NCI-H510A treated with DMSO at 0.1 percent for 48 hours (cell line): ENCODE results near the gene PIGO.

Experiments
- DNase-seq: peaks from one replicate; lab custom pipeline; 2025; lab: John Stamatoyannopoulos, UW

PIGO gene

DNA sequence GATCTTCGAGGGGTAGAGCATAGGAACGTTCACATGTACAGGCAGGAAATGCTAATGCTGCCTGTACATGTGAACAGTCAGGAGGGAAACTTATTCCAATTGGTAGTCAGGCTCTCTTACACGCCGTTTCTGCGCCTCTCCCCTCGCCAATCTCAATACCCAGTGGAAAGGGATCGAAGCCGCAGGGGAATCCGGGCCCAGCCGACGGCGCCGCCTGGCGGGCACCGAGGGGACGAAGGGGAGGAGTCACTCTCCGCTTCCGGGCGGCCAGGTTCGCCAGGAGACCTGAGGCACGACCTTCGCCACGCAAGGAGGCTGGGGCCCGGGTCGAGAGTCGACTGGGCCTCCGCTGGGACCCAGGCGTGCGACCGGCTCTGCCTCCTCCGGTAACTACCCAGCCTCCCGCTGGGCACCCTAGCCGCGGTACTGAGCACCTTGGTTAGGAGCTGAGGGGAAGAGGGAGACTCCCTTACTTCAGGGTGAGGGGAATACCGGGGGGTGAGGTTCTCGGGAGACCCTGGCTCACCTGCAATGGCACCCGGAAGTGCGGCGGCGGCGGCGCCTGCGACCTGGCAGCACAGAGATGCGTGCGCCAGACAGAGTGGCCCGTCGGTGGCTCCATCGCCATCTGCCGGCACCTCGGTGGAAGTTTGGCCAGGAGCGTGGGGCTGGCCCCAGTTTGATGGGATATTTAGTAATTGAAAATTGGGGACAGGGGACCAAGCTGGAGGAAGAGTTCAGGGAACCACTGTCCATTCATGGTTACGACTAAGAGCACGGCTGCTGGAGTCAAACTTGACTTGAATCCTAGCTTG, at the start of gene PIGO:
Gene PIGO (minus strand): TSS at position 557 of the 815 bp plus-strand sequence. CDS start 1,026 bp downstream, outside the sequence.
- DNase-seq, result peak; percentile 68

DNA sequence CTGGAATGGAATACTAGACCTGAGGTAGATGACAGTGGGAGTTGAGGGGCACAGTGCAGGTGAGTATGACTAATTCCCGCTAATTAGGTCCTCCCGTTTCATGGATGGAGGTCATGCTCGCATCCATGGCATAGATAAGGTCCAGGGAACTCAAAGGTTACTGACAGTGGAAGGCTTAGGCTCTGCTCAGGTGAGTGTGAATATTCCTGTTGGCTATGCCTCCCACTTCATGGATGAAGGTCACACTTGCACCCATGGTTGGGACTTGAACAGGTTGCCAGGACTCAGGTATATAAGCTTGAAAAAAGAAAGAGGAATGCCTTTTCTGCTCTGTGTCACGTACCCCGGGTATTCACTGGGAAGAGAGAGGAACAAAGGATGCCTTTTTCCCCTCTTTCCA, 45.6 kb upstream of the PIGO start:
- no peak for DNase-seq

DNA sequence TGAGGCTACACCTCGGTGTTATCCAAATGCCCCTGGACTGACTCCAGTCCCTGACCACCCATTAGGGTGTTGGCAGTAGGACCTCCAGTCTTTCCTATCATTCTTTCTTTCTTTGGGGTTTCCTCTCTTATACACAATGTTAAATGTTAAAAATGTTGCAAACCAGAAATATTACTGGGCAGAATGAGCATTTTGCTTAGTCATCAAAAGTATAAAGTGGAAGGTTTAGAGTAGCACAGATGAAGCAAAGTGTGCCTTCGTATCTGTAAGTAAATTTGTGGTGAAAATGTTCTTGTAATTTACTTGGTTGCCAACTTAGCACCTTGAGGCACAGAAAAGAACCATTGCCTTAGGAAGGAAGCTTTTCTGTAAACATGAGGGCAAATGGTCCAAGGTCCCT, 43.7 kb upstream of the PIGO start:
- DNase-seq, result no peak

DNA sequence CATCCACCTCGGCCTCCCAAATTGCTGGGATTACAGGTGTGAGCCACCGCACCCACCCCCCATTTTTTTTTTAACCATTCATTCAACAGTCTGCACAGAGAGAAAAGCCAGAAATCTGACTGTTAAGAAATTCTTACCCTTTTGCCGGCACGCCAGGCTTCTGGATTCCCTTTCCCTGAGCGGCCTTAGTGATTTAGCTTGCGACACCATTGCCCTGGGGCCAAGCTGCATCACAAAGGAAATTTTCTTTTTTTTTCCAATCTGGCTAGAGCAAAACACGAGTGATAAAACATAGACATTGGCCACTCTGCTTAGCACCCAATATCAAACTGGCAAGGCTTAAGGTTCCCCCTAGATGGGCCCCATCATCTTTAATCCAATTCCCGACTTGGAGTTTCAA, 40.5 kb upstream of the PIGO start:
- DNase-seq, result no peak

DNA sequence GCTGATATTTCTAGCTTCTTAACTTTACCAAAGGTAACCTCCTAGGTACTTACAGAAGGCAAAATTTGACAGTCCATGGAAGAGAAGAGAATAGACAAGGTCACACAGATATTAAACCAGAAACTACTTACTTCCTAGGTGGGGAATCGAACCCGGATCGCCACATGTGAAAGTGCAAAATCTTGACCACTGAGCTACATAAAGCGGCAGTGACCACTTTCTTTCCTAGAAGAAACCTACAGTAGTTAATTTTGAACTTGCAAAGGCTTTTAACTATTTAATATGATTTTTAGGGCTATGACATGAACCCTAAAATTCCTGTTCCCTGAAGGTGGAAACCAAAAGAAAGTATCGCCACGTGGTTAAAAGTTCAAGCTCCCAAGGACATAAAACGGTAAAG, 39.6 kb upstream of the PIGO start:
- DNase-seq, result no peak

DNA sequence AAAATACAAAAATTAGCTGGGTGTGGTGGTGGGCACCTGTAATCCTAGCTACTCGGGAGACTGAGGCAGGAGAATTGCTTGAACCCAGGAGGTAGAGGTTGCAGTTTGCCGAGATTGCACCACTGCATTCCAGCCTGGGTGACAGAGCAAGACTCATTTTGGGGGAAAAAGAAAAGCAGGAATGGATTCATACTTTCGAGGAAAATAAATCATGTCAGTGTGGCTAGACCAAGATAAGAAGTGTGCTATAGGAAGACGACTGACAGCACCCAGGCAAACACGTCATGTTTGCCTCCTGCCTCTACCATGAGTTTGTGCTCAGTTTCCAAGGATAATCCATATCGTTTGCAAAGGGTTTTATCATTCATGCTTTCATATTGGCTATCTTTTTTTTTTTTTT, 38.5 kb upstream of the PIGO start:
- no peak for DNase-seq

DNA sequence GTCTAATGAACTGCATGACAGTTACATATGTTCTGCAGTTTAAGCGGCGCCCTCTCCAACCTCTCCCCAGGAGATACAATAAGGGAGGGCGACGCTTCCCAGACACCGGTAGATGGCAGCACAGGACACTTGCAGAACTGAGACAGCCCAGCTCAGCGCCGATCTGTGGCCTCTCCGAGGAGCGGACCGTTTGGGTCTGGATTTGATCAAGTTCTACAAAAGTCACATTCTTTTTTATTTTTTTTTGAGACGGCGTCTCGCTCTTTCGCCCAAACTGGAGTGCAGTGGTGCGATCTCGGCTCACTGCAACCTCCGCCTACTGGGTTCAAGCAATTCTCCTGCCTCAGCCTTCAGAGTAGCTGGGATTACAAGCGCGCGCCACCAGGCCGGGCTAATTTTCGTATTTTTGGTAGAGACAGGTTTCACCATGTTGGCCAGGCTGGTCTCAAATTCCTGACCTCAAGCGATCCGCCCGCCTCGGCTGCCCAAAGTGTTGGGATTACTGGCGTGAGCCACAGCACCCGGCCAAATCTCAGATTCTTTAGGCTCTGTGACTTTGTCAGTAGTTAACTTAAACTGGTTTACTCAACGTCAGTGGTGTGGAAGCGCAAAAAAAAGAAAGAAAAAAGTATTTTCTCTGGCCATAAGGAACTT, 20.6 kb upstream of the PIGO start:
- peak; percentile 83 for DNase-seq

DNA sequence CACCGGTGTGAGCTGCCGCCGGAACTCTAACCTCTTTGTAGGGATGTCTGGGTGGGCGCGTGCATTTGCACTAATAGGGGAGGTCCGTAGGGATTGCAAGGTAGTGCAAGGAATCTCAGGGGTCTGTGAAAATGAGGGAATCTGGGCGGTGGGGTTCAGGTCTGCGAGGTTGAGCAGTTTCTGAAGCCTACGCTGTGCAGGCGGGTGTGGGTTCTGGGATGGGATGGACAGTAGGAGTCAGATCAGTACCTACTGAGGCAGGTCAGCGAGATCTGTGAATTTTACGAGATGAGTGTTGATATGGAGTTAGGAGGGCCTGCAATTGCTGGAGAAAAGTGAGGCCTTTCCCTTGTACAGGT, 20.1 kb upstream of the PIGO start:
- DNase-seq, result no peak

DNA sequence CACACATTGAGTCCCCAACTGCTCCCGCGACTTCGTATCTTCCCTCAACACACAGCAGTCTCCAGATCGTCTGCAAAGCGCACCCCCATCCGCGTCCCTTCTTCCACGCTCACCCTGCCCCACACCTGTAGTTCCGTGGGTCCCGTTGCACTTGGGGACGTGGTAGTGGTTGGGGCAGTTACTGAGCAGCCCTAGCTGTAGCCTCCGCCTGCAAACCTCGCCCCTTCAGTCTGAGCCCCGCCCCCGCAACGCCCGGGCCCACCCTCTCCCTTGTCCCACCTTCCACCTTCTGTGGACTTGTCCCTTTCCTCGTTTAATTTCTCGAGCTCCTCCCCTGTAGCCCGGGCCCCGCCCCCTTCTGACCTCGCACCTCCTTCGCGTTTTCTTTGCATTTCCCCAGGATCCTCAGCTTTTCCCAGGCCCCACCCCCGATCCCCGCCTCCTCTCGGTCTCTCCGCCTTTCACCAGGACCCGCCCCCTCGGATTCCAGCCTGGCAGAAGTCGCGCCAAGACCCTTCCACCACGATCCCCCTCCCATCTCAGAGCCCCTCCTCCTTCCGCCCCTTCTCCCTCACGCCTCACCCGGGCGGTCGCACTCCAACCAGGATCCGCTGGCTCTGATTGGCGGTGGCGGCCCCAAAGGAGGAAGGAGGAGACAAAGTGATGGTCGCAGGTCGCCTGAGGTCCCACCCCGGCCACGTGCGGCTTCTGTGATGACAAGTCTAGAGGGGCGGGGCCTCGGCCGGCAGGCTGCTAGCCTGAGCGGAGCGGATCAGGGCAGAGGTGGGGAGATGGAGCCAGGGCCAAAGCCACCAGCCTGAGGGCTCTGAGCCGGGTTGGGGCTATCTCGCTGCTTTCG, 19.5 kb upstream of the PIGO start, which contains the start of gene ATOSB:
Gene ATOSB (minus strand): TSS at position 183 of the 859 bp plus-strand sequence. CDS start 7,588 bp downstream, outside the sequence.
- DNase-seq, result peak; percentile 95

DNA sequence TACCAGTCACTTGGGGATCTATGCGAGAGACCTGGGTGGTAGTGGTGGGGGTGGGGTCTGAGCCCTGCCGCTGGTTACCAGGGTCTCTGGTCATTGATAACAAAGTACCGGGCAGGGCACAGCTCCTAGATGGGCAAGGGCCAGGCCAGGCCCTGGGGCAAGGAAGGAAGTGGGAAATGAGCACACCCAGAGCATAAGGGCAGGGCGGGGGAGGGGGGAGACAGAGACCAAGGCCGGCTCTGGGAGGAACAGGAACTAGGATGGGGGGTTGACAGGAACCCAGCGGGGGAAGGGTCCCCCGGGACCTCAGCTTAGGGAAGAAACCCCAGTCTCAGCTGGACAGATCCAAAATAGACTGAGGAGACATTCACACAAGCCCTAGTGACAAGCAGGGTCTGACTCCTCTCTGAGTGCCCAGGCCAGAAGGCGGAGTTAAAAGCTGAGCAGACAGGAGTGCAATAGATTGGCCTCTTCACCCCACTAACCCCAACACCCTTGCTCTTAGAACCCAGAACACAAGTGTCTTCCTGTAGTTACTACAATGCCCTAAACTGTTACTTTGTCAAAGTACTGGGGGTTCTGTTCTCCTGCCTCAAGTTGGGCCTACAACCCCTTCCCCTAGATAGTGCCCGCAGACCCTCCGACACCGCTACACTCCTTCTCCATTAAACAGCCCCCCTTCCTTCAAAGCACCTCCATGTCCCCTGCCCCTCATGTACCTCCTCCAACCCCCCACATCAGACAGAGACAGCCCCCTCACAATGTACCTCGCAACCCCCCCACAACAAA, 18.6 kb upstream of the PIGO start:
- no peak for DNase-seq

DNA sequence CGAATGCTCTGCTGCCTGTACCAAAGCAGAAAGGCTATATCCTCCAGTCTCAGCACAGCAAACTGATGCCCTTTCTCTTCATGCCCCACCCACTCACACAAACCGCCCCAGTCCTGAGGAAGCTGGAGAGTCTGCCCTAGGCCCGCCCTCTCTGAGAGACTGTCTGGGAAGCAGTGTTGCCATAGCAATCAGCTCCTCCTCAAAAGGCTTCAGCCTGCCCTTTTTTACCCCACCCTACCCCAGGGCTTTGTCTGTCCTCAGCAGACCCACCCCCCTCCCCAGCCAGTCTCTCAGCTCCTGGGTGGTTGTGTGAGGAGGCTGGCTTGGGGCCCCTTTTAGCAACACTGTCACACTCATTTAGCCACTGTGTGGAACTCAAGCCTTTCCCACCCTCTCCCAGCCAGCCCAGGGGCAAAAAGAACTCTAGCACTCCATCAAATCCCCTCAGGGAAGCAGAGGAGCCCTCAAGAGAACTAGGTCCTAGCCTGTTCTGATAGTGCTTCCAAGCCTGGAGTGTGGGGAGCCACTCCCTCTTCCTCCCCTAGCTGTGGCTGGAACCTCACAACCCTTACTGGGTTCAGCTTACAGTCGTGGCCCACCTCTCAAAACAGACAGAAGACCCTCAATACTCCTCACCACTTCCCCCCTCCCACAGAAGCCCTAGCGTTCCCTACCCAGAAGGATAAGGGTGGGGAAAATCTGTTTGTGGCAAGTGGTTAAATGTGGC, 17.9 kb upstream of the PIGO start:
- peak; percentile 63 for DNase-seq

DNA sequence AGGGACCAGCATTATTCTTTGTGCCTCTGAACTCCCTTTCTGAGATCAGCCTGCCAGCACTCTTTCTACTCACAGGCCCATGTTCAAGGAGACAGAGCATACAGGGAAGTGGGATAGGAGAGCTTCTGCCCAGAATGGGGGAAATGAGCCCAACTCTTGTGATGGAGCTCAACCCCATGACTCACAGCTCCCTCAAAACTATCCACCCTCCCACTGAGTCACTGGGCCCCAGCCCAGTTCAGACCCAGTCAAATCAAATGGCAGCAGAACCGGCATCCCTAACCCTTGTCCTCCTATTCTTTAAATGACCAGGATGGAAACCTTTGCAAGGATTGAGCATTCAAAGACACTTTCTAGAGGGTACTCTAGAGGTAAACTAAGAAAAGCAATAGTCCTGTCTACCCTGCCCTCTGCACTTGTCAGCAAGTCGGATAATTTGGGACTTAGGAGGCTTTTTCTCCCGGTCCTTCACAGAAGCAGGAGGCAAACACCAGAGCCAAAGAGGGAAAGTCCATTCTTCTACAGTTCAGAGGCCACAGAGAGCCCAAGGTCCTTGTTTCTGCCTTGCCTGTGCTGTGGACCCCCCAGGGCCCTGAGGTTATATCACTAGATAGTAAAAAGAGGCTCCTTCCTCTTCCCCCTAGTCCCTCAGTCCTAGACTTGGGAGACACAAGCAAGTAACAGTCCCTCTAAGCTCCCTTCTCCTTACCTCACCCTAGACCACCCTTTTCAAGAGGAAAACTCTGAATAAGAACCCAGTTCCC, 16.0 kb upstream of the PIGO start:
- no peak for DNase-seq

DNA sequence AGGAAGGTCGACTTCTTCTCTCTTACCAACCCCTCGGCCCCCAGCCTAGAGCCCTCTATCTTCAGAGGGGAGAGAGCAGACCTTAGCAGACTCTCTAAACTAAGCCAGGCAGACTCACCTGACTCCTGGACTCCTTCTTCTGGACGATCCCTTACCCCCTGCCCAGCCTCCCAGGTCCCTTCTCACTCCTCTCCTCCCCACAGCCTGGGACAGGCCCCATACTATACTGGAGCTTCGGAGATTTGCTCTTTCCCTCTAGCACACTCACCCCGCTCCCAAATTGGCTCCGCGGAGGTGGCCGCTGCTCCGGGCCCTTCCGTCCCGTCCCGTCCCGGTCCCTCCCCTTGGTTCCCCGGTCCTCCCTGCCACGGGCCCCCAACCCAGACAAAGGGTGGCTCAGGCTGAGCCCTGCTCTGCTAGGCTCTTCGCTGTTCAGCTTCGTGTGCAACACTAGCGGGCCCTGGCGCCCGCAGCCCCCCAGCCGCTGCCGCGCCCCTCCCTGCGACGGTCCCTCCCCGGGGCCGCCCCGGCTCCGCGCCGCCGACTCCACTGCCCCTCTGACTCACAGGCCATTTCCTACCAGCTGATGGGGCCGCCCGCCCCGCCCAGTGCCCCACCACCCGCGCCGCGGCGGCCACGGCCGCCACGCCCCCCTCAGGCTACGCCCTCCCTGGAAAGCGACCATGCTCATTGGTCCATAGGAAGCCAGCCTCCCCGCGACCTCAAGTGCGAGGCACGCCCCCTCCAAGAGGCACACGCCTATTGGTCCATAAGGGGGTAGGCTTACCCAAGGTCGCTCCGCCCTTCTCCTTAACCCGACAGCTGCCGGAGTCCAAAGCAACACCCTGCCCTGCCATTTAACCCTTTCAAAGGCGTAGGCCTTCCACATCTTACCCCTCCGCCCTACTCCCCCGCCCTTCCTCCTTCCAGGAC, 14.9 kb upstream of the PIGO start:
- DNase-seq, result peak; percentile 74

DNA sequence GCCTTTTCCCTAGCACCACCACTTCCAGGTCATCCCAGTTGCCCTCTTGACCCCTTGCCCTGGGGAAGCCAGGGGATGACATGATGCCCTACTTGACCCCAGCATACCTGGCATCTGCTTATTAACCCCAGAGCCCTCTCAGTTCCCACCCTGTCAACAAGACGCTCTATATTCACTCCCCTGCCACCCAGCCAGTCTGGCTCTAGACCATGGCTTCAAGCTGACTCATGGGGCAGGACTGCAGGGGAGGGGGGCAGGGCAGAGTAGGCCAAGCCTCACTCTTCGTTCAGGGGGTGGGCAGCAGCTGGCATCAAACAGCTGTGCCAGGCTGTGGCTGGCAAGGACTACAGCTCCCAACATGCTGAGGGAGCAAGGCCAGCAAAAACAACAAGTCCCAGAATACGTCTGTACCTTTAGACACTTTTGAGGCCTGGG, 14.0 kb upstream of the PIGO start:
- DNase-seq, result no peak

DNA sequence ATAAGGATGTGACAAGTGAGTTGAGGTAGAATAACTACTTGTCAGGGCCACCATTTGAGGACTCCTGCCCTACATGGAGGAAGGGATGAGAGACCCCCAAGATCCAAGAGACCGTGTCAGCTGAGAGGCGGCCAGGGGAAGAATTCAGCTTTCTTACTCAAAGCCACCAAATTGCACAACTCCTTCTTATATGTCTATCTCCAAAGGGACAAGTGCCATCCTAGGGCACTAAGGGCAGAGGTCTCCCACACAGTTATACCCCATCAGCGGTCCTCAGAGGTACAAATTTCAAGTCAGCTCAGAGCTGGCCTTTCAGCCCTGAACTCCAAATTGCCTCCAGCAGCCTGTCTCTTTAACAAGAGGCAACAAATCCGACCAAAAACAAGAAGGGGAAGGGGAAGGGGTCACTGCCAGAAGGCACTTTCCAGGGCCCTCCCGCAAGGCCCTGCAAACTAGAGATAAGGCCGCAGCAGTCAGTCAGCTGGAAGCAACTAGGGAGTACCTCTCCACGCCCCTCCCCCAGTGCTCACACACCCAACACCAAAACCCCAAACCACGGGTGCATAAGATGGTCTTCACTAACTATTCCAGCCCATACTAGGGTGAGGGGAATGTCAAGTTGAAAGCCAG, 12.7 kb upstream of the PIGO start:
- DNase-seq, result no peak

DNA sequence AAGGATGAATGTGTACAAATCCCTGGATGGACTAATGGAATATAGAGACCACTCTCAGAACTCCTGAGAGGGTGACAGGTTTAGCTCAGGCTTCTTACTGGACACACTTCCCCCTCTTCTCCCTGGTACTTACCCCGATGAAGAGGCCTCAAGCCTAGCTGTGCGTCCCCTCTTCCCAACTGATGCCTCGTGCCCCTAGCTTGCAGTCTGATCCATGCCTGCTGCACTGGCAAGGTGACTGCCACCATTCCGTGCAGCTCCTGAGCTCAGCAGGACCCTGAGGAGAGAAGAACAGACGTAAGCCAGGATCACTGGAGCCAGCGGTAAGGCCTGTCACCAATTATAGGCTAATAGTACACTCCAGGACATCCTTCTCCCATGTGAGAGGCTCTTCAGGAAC, 12.1 kb upstream of the PIGO start:
- DNase-seq, result no peak

DNA sequence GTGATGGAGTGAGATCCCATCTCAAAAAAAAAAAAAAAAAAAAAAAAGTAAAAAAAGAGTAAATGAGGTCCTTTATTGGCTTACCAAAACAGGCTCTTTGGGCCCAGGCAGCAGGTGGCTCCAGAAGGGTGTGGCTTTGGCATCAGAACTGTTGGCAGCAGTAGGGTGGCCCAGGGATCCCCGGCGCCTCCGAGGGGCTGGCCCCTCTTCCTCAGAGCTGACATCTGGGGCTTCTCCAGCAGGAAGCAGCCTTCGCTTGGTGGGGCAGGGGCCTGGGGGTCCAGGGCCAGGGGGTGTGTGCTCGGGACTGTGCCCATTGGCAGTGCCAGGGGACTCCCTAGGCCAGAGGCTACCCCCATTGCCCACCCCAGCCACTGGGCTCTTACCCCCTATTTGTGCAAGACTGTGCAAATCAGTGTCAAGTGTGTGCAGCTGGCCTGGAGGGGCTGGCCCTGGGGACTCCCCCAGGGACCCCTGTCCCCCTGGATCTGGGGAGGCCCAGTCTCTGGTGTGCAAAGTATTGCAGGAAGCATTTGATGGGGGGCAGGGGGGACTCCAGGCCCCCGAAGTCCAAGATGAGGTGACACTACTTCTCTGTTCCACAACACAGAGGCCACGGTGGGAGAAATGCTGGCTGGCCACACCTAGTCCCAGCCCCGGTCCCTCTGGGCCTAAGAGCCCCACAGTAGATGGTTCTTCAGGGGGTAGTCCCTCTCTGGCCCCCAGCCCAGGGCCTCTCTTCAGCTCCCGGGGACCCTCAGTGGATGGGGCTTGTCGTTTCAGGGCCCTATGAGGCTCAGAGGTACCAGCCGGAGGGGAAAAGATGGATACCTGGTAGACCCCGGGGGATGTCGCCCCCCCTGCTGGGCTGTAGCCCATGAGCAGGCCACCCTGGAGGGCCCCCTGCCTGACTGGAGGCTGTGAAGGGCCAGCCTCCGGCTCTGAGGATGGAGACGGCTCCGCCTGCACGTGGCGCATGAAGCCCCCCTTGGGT, 11.2 kb upstream of the PIGO start:
- no peak for DNase-seq
